ENCODE results near the gene ARHGEF17. TPM values are rescaled to one million over a fixed set of nuclear protein-coding genes. Genes with fewer than 3 reads are reported as not detected.

The ARHGEF17 gene
- total RNA-seq, 2 experiments from 2014 or later, result 0.19 TPM; not detected in 1

DNA sequence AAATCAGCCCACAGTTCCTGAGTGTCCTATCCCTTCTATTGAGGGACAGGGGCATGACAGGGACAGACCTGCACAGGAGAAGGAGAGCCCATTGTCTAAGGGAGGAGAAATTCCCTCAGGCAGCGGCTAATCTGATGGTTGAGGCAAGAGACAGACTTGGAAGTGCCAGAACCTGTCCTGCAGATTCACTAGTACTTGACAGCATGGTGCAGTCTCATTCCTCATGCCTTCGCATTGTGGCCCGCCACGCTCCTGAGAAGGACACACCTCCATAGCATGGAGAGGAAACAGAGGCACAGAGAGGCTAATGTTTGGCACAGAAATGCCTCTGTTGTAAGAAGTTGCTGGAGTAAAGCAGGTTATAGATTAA is 32.7 kb upstream of the ARHGEF17 start:
- Mint-ChIP-seq H3K36me3 (ENCODE audit: low read depth) (no peaks in the 10 kb centered on the region), H3K4me3 (no peak overlapping the region), H3K27me3 (ENCODE audit: low read depth) (no peaks in the 10 kb centered on the region), H3K9me3 (no peaks in the 10 kb centered on the region), H3K27ac (no peak overlapping the region), H3K4me1 (ENCODE audit: low read depth) (no peaks in the 10 kb centered on the region)
- intact Hi-C loops (cut with micrococcal nuclease), result no loop called here
- CTCF ChIA-PET, result no interaction called here
- DNase-seq, result no peak

DNA sequence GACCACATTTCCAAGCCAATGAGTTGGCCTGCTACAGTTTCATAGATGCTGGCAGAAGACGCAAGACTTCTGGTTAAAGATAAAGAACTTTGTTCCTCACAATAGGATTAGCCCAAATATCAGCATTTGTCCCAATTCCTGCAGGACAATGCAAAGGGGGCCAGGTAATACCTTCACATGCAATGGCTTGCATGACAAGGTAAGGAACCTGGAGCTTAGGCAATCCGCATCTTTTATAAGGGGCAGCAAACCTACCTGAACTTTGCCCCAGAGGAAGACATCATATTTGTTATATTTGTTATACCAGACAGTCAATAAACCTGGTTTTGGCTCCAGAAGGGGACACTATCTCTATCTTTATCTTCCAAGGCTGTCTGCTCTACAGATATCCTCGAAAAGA is 30.6 kb upstream of the ARHGEF17 start:
- Mint-ChIP-seq H3K27ac (no peak overlapping the region), H3K4me3 (no peak overlapping the region), H3K4me1 (ENCODE audit: low read depth) (no peaks in the 10 kb centered on the region), H3K27me3 (ENCODE audit: low read depth) (no peaks in the 10 kb centered on the region), H3K36me3 (ENCODE audit: low read depth) (no peaks in the 10 kb centered on the region), H3K9me3 (no peaks in the 10 kb centered on the region)
- DNase-seq, result no peak
- CTCF ChIA-PET, result interaction anchor here (1.0 kb wide), 1 partner anchor 74 kb away, joined by 3 read pairs; no protein-coding TSS in a partner anchor
- intact Hi-C loops (cut with micrococcal nuclease), result no loop called here

DNA sequence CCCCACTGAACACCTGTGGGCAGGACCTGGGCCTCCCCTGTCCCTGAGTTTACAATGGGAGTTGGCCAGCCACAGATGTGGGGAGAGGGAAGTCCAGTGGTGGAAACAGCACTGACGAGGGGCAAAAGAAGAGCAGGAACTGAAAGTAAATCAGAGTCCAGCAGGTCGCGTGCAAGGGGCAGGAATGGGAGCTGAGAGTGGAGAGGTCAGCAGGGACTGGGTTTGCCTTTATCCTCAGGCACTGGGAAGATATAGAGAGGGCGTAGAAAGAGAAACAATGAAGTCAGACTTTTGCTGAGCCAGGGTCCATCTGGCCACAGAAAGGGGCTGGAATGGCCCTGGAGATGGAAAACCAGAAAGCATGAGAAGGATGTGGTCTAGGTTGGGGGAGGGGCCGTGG is 27.4 kb upstream of the ARHGEF17 start:
- Mint-ChIP-seq H3K4me3 (no peak overlapping the region), H3K4me1 (ENCODE audit: low read depth) (no peaks in the 10 kb centered on the region), H3K36me3 (ENCODE audit: low read depth) (no peaks in the 10 kb centered on the region), H3K9me3 (no peaks in the 10 kb centered on the region), H3K27ac (no peak overlapping the region), H3K27me3 (ENCODE audit: low read depth) (no peaks in the 10 kb centered on the region)
- intact Hi-C loops (cut with micrococcal nuclease), result loop anchor here (10.0 kb wide), 1 partner anchor 66 kb away; the partner anchor contains the start of gene P2RY2
- no peak for DNase-seq
- CTCF ChIA-PET, result interaction anchor here (0.5 to 1.3 kb wide), 3 partner anchors 14 to 36 kb away, joined by 3 to 4 read pairs (median 3); no protein-coding TSS in a partner anchor

DNA sequence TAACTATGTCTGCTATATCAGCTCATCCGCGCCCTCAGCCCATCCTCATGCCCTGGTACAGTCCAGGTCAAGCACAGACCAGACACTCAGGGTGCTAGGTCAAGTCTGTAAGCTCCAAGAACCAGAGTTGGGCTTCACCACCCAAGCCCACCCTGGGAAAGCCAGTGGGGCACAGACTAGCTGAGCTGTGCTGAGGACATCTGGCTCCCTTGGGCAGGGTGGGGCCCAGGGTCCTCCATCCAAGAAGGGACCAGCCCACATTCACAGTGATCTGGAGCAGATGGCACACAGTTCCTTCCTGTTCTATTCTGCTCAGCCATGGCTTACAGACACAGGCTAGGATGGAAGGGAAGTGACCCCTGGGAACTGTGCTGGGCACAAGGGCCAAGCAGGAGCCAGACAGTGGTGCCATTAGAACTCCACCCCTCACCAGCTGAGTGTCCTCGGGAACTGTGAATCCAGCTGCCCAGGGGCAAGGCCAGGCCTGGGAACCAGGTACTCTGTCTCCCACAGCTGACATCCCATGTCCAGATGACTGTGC is 26.8 kb upstream of the ARHGEF17 start:
- no peak overlapping the region for H3K4me3 Mint-ChIP-seq
- no peak for DNase-seq
- no peak overlapping the region for H3K27ac Mint-ChIP-seq
- CTCF ChIA-PET, result interaction anchor here (1.2 to 1.7 kb wide), 2 partner anchors 17 to 20 kb away, joined by 3 to 5 read pairs; no protein-coding TSS in a partner anchor
- H3K36me3 Mint-ChIP-seq (ENCODE audit: low read depth), result no peaks in the 10 kb centered on the region
- no peaks in the 10 kb centered on the region for H3K27me3 Mint-ChIP-seq (ENCODE audit: low read depth)
- intact Hi-C loops (cut with micrococcal nuclease), result loop anchor here (10.0 kb wide), 1 partner anchor 66 kb away; the partner anchor contains the start of gene P2RY2
- no peaks in the 10 kb centered on the region for H3K9me3 Mint-ChIP-seq
- no peaks in the 10 kb centered on the region for H3K4me1 Mint-ChIP-seq (ENCODE audit: low read depth)

DNA sequence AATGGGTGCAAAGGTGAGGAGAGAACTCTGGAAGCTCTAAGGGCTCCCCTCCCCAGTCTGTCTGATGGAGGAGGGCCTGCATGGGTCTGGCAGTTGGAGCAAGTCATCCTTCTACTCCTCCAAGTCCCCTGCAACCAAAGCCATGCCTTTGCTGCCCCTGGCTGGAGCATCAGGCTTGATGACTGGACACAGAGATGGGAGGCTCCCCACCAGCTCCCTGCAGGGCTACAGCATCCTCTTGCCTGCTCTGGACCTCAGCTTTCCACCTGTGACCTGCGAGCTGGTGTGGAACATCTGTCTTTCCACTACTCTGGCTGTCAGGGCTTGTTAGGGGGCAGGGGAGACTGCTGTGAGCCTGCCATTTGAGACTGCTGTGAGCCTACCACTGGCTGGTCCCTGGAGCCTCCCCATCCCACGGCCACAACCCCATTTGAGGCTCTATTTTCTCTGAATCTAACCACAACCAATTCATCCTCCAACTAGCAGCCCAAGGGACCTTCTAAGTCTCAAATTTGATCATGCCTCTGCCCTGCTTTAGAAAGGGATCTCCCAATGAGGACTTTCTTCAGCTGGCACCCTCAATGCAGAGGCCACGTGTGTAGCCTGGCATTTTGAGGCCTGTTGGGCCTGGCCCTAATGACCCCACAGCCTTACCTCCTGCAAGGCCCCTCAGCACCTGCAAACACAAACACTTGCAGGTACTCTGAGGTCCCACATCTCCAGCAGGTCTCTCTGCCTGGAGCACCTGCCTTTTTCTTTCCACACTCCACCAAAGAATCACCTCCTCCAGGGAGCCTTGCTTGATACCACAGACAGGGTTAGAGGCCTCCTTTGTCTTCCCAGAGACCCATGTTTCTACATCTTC is 26.0 kb upstream of the ARHGEF17 start:
- Mint-ChIP-seq H3K36me3 (ENCODE audit: low read depth) (no peaks in the 10 kb centered on the region), H3K4me1 (ENCODE audit: low read depth) (no peaks in the 10 kb centered on the region), H3K27ac (no peak overlapping the region), H3K4me3 (no peak overlapping the region), H3K27me3 (ENCODE audit: low read depth) (no peaks in the 10 kb centered on the region), H3K9me3 (no peaks in the 10 kb centered on the region)
- DNase-seq, result no peak
- intact Hi-C loops (cut with micrococcal nuclease), result loop anchor here (10.0 kb wide), 1 partner anchor 67 kb away; the partner anchor contains the start of gene P2RY2
- CTCF ChIA-PET, result interaction anchor here (1.2 to 1.7 kb wide), 3 partner anchors 10 to 20 kb away, joined by 3 to 7 read pairs (median 5); no protein-coding TSS in a partner anchor

DNA sequence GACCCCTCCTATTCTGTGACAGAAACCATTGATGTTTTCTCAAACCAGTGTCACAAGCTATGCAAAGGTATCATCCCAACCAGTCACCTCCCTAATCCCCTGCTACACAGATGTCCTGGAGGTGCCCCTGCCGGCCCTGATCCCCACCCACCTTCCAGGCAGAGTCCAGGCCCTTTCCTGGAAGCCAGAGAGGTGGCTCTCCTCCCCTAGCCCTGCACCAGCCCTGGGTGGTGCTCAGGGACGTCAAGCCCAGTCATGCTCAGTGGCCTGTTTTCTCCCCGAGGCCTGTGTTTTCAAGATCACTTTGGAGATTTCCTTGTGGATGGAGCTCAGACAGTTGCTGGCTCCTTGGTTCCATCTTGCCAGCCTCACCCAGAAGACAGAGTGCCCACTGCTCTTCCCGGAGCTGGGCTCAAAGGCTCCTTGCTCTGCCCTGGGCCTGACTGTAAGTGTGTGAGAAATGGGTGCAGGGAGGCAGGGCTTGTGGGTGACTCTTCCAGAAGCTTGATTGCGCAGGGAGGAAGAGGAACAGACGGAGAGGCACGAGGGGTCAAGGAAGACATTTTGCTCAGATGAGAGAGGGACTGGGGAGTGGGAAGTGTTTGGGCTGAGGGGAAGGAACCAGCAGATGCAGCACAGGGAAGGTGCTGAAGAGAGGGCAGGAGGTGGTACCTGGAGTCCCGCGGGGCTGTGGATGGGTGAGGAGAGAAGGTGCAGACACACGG is 24.6 kb upstream of the ARHGEF17 start:
- no peak for DNase-seq
- Mint-ChIP-seq H3K9me3 (no peaks in the 10 kb centered on the region), H3K36me3 (ENCODE audit: low read depth) (no peaks in the 10 kb centered on the region), H3K27me3 (ENCODE audit: low read depth) (no peaks in the 10 kb centered on the region), H3K4me3 (no peak overlapping the region), H3K27ac (no peak overlapping the region), H3K4me1 (ENCODE audit: low read depth) (peaks cover 4% of the 10 kb centered on the region)
- intact Hi-C loops (cut with micrococcal nuclease), result loop anchor here (10.0 kb wide), 1 partner anchor 69 kb away; the partner anchor contains the start of gene P2RY2
- CTCF ChIA-PET, result interaction anchor here (0.6 to 1.6 kb wide), 4 partner anchors 8 to 819 kb away, joined by 4 to 7 read pairs (median 5); no protein-coding TSS in a partner anchor

DNA sequence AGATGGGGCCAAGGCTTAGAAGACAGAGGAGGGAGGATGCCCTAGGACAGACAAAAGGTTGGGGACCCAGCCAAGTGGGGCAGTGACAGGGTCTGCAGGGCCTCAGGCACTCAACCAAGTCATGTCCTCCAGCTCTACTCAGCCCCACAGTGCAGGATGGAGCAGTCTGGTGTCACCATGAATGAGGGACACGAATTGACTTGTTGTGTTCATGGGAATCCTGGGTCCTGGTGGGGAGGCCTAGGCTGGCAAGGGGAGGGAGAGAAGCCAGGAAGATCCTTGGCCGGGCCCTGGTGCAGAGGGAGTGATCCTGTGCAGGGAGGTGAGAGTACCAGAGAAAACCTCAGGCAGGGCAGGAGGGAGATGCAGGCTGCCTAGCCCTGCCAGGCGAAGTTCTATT is 24.0 kb upstream of the ARHGEF17 start:
- DNase-seq, result no peak
- Mint-ChIP-seq H3K36me3 (ENCODE audit: low read depth) (no peaks in the 10 kb centered on the region), H3K27ac (no peak overlapping the region), H3K4me1 (ENCODE audit: low read depth) (peaks cover 8% of the 10 kb centered on the region), H3K9me3 (no peaks in the 10 kb centered on the region), H3K4me3 (no peak overlapping the region), H3K27me3 (ENCODE audit: low read depth) (no peaks in the 10 kb centered on the region)
- CTCF ChIA-PET, result no interaction called here
- intact Hi-C loops (cut with micrococcal nuclease), result loop anchor here (10.0 kb wide), 1 partner anchor 69 kb away; the partner anchor contains the start of gene P2RY2

DNA sequence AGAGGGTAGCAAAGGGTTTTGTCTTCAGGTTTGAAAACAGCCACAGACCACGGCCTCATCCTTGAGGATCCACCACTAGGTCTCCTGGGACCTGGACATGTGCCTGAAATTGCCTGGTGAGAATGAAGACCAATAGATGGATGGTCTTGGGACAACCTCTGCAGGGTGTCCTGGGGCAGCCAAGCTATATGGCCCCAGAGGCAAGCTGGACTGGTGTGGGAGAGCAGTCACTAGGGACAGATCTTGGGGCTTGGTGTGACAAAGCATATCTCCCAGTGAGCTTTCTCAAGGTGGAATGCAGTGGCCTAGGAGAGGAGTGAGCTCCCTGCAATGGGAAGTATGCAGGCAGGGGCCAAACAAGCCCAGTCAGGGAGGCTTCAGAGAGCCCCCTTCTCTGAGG is 22.4 kb upstream of the ARHGEF17 start:
- intact Hi-C loops (cut with micrococcal nuclease), result loop anchor here (10.0 kb wide), 1 partner anchor 71 kb away; the partner anchor contains the start of gene P2RY2
- no peaks in the 10 kb centered on the region for H3K27me3 Mint-ChIP-seq (ENCODE audit: low read depth)
- CTCF ChIA-PET, result interaction anchor here (11.5 kb wide), 1 partner anchor 51 kb away, joined by 83 read pairs; no protein-coding TSS in a partner anchor
- no peak for DNase-seq
- H3K4me3 Mint-ChIP-seq, result no peak overlapping the region
- H3K36me3 Mint-ChIP-seq (ENCODE audit: low read depth), result no peaks in the 10 kb centered on the region
- no peaks in the 10 kb centered on the region for H3K9me3 Mint-ChIP-seq
- peaks cover 12% of the 10 kb centered on the region for H3K4me1 Mint-ChIP-seq (ENCODE audit: low read depth)
- H3K27ac Mint-ChIP-seq, result no peak overlapping the region

DNA sequence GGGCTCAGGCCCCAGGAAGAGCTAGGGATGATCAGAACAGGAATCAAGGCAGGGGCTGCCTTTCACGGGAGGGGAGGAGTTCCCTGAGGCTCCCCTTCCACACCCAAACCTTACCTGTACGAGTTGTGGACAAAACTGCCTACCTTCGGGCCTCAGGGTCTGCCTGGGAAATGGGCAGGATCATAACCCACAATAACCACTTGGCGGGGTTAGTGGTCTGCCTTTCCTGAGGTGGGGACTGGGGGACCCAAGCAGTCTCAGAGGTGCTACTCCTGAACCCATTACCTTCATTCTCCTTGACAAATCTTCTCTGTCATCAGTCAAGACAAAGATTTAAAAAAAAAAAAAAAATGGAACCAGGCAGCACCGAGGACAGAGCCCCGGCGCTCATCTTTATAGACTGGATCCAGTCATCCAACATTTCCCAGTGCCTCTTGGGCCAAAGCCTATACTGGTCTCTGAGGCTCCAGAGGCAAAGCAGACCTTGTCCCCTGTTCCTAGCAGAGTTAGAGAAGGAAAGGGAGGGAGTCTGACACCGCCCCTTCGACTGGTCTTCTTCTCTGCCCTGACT is 21.8 kb upstream of the ARHGEF17 start:
- no peaks in the 10 kb centered on the region for H3K9me3 Mint-ChIP-seq
- CTCF ChIA-PET, result interaction anchor here (0.8 to 11.5 kb wide), 4 partner anchors 9 to 63 kb away, joined by 3 to 83 read pairs (median 4); no protein-coding TSS in a partner anchor
- no peaks in the 10 kb centered on the region for H3K27me3 Mint-ChIP-seq (ENCODE audit: low read depth)
- DNase-seq, result no peak
- peaks cover 12% of the 10 kb centered on the region for H3K4me1 Mint-ChIP-seq (ENCODE audit: low read depth)
- H3K36me3 Mint-ChIP-seq (ENCODE audit: low read depth), result no peaks in the 10 kb centered on the region
- H3K27ac Mint-ChIP-seq, result no peak overlapping the region
- intact Hi-C loops (cut with micrococcal nuclease), result loop anchor here (10.0 kb wide), 1 partner anchor 72 kb away; the partner anchor contains the start of gene P2RY2
- H3K4me3 Mint-ChIP-seq, result no peak overlapping the region

DNA sequence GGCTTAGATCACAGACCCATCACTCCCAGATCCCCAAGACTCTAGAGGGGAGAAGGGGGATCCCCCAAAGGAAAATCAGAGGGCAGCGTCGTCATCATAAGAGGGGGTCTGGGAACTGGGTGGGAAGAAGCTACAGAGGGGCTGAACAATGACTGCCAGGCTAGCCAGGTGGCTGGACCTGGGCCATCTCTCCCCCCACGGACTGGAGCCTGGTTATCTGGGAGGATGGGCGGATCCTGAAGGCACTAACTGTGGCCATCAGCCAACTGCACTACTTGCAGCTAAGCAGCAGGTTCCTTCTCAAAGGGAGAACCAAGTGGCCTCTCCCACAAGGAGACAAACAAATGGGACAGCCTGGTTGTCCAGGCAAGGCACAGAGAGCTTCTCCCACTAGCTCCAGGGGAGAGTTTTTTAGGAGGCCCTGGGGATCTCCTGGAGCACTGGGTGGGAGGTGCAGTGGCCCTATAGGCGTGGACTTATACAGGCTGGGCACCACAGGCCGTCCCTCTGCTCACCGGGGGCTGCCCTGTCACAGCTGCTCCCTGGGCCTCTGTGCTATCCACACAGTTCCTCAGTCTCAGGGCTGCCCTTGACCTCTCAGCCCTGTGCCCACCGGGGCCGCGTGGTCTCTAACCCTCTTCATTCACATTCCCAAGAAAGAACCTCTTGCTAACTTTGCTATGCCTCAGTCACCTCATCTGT is 20.5 kb upstream of the ARHGEF17 start:
- H3K27me3 Mint-ChIP-seq (ENCODE audit: low read depth), result no peaks in the 10 kb centered on the region
- H3K4me3 Mint-ChIP-seq, result no peak overlapping the region
- intact Hi-C loops (cut with micrococcal nuclease), result loop anchor here (10.0 kb wide), 1 partner anchor 73 kb away; the partner anchor contains the start of gene P2RY2
- no peak overlapping the region for H3K27ac Mint-ChIP-seq
- H3K9me3 Mint-ChIP-seq, result no peaks in the 10 kb centered on the region
- CTCF ChIA-PET, result interaction anchor here (0.6 to 11.5 kb wide), 7 partner anchors 10 to 799 kb away, joined by 3 to 83 read pairs (median 4); no protein-coding TSS in a partner anchor
- DNase-seq, result no peak
- H3K36me3 Mint-ChIP-seq (ENCODE audit: low read depth), result no peaks in the 10 kb centered on the region
- H3K4me1 Mint-ChIP-seq (ENCODE audit: low read depth), result peaks cover 12% of the 10 kb centered on the region
